Measurements from ENCODE around the gene TBC1D2.

Gene TBC1D2

DNA sequence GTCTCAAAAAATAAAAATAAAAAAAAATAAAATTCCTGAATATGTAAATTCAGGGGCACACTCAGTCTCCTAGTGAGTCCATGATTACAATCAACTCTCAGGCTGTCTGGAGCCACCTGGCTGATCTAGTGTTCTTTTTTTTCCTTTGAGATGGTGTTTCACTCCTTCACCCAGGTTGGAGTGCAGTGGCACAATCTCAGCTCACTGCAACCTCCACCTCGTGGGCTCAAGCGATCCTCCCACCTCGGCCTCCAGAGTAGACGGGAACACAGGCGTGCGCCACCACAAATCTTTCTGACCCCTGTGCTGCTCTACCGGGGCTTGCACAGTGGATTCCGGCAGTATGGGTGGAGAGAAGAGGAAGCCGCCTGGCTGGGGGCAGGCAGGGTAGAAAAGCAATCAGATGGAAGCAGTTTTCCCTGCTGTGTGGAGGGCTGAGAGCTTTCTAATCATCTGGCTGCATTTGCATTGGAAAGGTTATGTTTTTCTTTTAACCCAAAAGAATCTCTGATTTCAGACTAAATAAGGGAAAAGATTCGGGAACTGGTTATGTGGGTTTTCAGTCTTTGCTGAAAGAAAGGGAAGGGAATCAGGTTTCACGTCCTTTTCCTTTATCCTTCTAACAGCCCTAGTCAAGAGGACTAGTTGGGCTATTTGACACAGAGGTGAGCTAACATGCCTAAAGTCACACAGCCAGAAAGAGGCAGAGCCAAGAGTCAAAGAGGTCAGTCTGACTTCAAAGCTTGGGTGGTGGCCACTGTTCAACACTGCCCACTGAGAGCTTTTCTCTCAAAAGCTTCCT, 36.7 kb downstream of the TBC1D2 start:
- TF ChIP-seq POLR2AphosphoS5 (IDR thresholded peaks at IDR 0.05; ENCODE audit: low read depth) (no peak), GABPA (IDR thresholded peaks at IDR 0.05; ENCODE audit: low read depth) (no peak), SPI1 (IDR thresholded peaks at IDR 0.05; ENCODE audit: borderline replicate concordance, low read depth) (no peak)
- TF ChIP-seq, protein P1, sequence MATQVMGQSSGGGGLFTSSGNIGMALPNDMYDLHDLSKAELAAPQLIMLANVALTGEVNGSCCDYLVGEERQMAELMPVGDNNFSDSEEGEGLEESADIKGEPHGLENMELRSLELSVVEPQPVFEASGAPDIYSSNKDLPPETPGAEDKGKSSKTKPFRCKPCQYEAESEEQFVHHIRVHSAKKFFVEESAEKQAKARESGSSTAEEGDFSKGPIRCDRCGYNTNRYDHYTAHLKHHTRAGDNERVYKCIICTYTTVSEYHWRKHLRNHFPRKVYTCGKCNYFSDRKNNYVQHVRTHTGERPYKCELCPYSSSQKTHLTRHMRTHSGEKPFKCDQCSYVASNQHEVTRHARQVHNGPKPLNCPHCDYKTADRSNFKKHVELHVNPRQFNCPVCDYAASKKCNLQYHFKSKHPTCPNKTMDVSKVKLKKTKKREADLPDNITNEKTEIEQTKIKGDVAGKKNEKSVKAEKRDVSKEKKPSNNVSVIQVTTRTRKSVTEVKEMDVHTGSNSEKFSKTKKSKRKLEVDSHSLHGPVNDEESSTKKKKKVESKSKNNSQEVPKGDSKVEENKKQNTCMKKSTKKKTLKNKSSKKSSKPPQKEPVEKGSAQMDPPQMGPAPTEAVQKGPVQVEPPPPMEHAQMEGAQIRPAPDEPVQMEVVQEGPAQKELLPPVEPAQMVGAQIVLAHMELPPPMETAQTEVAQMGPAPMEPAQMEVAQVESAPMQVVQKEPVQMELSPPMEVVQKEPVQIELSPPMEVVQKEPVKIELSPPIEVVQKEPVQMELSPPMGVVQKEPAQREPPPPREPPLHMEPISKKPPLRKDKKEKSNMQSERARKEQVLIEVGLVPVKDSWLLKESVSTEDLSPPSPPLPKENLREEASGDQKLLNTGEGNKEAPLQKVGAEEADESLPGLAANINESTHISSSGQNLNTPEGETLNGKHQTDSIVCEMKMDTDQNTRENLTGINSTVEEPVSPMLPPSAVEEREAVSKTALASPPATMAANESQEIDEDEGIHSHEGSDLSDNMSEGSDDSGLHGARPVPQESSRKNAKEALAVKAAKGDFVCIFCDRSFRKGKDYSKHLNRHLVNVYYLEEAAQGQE (IDR thresholded peaks at IDR 0.05; ENCODE audit: insufficient replicate concordance, low read depth), result no peak
- TF ChIP-seq, protein P2, sequence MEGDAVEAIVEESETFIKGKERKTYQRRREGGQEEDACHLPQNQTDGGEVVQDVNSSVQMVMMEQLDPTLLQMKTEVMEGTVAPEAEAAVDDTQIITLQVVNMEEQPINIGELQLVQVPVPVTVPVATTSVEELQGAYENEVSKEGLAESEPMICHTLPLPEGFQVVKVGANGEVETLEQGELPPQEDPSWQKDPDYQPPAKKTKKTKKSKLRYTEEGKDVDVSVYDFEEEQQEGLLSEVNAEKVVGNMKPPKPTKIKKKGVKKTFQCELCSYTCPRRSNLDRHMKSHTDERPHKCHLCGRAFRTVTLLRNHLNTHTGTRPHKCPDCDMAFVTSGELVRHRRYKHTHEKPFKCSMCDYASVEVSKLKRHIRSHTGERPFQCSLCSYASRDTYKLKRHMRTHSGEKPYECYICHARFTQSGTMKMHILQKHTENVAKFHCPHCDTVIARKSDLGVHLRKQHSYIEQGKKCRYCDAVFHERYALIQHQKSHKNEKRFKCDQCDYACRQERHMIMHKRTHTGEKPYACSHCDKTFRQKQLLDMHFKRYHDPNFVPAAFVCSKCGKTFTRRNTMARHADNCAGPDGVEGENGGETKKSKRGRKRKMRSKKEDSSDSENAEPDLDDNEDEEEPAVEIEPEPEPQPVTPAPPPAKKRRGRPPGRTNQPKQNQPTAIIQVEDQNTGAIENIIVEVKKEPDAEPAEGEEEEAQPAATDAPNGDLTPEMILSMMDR (IDR thresholded peaks at IDR 0.05; ENCODE audit: insufficient read depth, low read length), result no peak
- Histone ChIP-seq H3K27ac (replicated peaks) (no peak overlapping the region), H3K4me3 (replicated peaks; ENCODE audit: insufficient read depth, low read length) (no peak overlapping the region), H3K27me3 (ENCODE audit: insufficient read depth, poor library complexity, severe bottlenecking) (no peaks in the 10 kb centered on the region)
- DNase-seq (ENCODE audit: low read depth in 1 of 2, low spot score in 1 of 2), result no peak

DNA sequence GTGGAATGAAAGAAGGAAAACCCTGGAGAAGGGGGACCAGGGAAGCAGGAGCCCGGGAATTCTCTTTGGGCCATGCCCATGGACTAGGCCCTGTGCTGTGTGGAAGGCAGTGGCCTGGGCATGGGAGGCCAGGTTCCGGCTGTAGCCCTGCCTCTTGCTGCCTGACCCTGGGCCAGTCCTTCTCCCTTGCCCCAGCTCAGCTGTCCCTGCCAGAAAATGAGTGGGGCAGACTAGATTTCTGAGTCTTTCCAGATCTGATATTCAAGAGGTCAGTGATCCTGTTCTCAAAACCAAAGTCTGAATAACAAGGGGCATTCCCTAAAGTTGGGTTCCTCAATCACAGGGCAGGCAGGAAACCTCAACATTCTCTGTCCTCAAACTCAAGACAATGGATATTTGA, 38.2 kb downstream of the TBC1D2 start:
- TF ChIP-seq GABPA (IDR thresholded peaks at IDR 0.05; ENCODE audit: low read depth), result no peak
- TF ChIP-seq POLR2AphosphoS5 (IDR thresholded peaks at IDR 0.05; ENCODE audit: low read depth), result no peak
- no peak for TF ChIP-seq SPI1 (IDR thresholded peaks at IDR 0.05; ENCODE audit: borderline replicate concordance, low read depth)
- TF ChIP-seq, protein P1 (IDR thresholded peaks at IDR 0.05; ENCODE audit: insufficient replicate concordance, low read depth), result no peak
- TF ChIP-seq, protein P2 (IDR thresholded peaks at IDR 0.05; ENCODE audit: insufficient read depth, low read length), result no peak
- no peaks in the 10 kb centered on the region for H3K27me3 ChIP-seq (ENCODE audit: insufficient read depth, poor library complexity, severe bottlenecking)
- no peak for DNase-seq (ENCODE audit: low read depth in 1 of 2, low spot score in 1 of 2)
- no peak overlapping the region for H3K27ac ChIP-seq (replicated peaks)
- no peak overlapping the region for H3K4me3 ChIP-seq (replicated peaks; ENCODE audit: insufficient read depth, low read length)

DNA sequence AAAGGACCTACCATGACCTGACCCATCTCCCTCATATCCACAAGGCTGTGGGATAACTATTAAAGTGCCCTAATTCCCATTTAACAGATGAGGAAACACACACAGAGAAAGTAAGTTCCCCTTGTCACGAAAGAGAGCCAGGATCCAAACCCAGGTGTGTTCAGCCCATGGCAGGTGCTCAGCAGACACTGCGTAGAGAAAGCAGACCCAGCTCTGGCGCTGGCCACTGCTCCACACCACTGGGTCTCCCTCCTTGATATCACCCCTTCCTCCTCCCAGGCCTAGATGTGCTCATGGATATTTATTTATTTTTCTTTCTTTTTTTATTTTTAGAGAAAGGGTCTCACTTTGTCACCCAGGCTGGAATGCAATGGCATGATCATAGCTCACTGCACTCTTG, 39.1 kb downstream of the TBC1D2 start:
- Histone ChIP-seq H3K4me3 (replicated peaks; ENCODE audit: insufficient read depth, low read length) (no peak overlapping the region), H3K27me3 (ENCODE audit: insufficient read depth, poor library complexity, severe bottlenecking) (no peaks in the 10 kb centered on the region), H3K27ac (replicated peaks) (no peak overlapping the region)
- TF ChIP-seq, protein P1 (IDR thresholded peaks at IDR 0.05; ENCODE audit: insufficient replicate concordance, low read depth), result no peak
- TF ChIP-seq POLR2AphosphoS5 (IDR thresholded peaks at IDR 0.05; ENCODE audit: low read depth) (no peak), SPI1 (IDR thresholded peaks at IDR 0.05; ENCODE audit: borderline replicate concordance, low read depth) (no peak), GABPA (IDR thresholded peaks at IDR 0.05; ENCODE audit: low read depth) (no peak)
- TF ChIP-seq, protein P2 (IDR thresholded peaks at IDR 0.05; ENCODE audit: insufficient read depth, low read length), result no peak
- no peak for DNase-seq (ENCODE audit: low read depth in 1 of 2, low spot score in 1 of 2)

Measured in HL-60 (cell line).